K562 (cell line): Measurements from ENCODE around the gene RFNG. TPM values are rescaled to one million over a fixed set of nuclear protein-coding genes. Genes with fewer than 3 reads are reported as not detected.

ENCODE experiments used
- ATAC-seq: fragments of 200-7000 bp; cut with Tn5 transposase; 3 replicates; pipeline ENCODE4 v1.9.1; 2020; ENCODE audit warnings: moderate library complexity
- BruUV-seq: library from RNA; stranded (reverse); fragments of 400-500 nt; replicated peaks from 2 replicates; lab custom pipeline; 2021; lab: Mats Ljungman, UMichigan
- CTCF ChIA-PET: fragments of 300-600 bp; formaldehyde crosslinking; extraction: SDS; loops from one replicate; lab custom pipeline; 2021; ENCODE audit warnings: low intra/inter-chr PET ratio; lab: Yijun Ruan, JAX
- POLR2A ChIA-PET: fragments of 300-600, 350-650 bp; sonication (Branson Sonifier 250); formaldehyde crosslinking; extraction: SDS; loops from one replicate; lab custom pipeline; 2021; ENCODE audit warnings: antibody characterized with exemption, inconsistent platforms; lab: Yijun Ruan, JAX
- DNase-seq, 4 experiments: peaks; one replicate each; pipeline versions ENCODE4 v3.0.0 to v3.0.0-alpha.2; 2011 to 2018; ENCODE audit warnings: low spot score in 3 of 4, mixed read lengths in 3 of 4; ENCODE audit errors: extremely low read depth in 1 of 4
- FAIRE-seq: peaks from 2 replicates; lab custom pipeline; 2011; peaks lifted over from hg19 to GRCh38; lab: Jason Lieb, UNC
- H2AFZ ChIP-seq: 2 replicates; pipeline ENCODE4 v1.6.0; 2011; ENCODE audit warnings: low read depth, low read length, control low read depth, inconsistent platforms
- H3K27ac ChIP-seq: fragments of 200-600 bp; 3 replicates; pipeline ENCODE4 v1.8.0; 2011; ENCODE audit warnings: low read depth, mild to moderate bottlenecking, control low read depth, inconsistent platforms, low read length, moderate library complexity, mixed read lengths; ENCODE audit errors: extremely low read depth
- H3K27me3 ChIP-seq, 2 experiments: fragments of 300-600 bp in 1 of 2; 2 replicates in 1 of 2; 3 replicates in 1 of 2; pipeline versions ENCODE4 v1.6.0 to v1.8.0; 2011; ENCODE audit warnings: inconsistent platforms in 2 of 2, low read length in 2 of 2, mild to moderate bottlenecking in 1 of 2, mixed read lengths in 1 of 2, moderate library complexity in 1 of 2; ENCODE audit not compliant: control insufficient read depth in 2 of 2, insufficient read depth in 2 of 2
- H3K36me3 ChIP-seq: fragments of 300-600 bp; 3 replicates; pipeline ENCODE4 v1.8.0; 2011; ENCODE audit warnings: mild to moderate bottlenecking, low read length, inconsistent platforms; ENCODE audit not compliant: control insufficient read depth, insufficient read depth
- H3K4me1 ChIP-seq, 2 experiments: fragments of 200-600 bp in 1 of 2; replicated peaks in 1 of 2; 2 replicates in 1 of 2; 3 replicates in 1 of 2; pipeline versions ENCODE4 v1.5.1 to v1.8.0; 2011; ENCODE audit warnings: inconsistent platforms in 2 of 2, low read length in 2 of 2, mild to moderate bottlenecking in 1 of 2, mixed read lengths in 1 of 2, moderate library complexity in 1 of 2; ENCODE audit not compliant: control insufficient read depth in 2 of 2, insufficient read depth in 2 of 2
- H3K4me2 ChIP-seq: 2 replicates; pipeline ENCODE4 v1.6.1; 2011; ENCODE audit warnings: low read length, control low read depth, inconsistent platforms, mixed read lengths; ENCODE audit not compliant: insufficient read depth
- H3K4me3 ChIP-seq: fragments of 200-600 bp; sonication (generic), shearing (Covaris generic); 2 replicates; pipeline ENCODE4 v1.5.1; 2016; ENCODE audit warnings: control low read depth, inconsistent platforms
- H3K79me2 ChIP-seq: fragments of 200-600 bp; 3 replicates; pipeline ENCODE4 v1.8.0; 2011; ENCODE audit warnings: low read length, inconsistent platforms; ENCODE audit not compliant: control insufficient read depth, insufficient read depth
- H3K9ac ChIP-seq, 2 experiments: 2 replicates each; pipeline versions ENCODE4 v1.6.0 to v1.6.1; 2011; ENCODE audit warnings: low read depth in 2 of 2, low read length in 2 of 2, control low read depth in 1 of 2, inconsistent platforms in 1 of 2, mild to moderate bottlenecking in 1 of 2, mixed read lengths in 1 of 2; ENCODE audit not compliant: insufficient read depth in 1 of 2
- H3K9me1 ChIP-seq: one replicate; pipeline ENCODE4 v1.6.0; 2011; ENCODE audit warnings: inconsistent platforms, mild to moderate bottlenecking, low read length, moderate library complexity; ENCODE audit not compliant: control insufficient read depth, insufficient read depth
- H3K9me3 ChIP-seq: replicated peaks from 2 replicates; pipeline ENCODE4 v1.5.1; 2011; ENCODE audit warnings: low read depth, low read length, inconsistent platforms; ENCODE audit not compliant: control insufficient read depth, insufficient read depth
- H4K20me1 ChIP-seq: replicated peaks from 2 replicates; pipeline ENCODE4 v1.6.1; 2011; ENCODE audit warnings: low read length, inconsistent platforms, mixed read lengths; ENCODE audit not compliant: control insufficient read depth, insufficient read depth
- HOXB6 ChIP-seq: fragments of 250-450 bp; sonication (Bioruptor Pico); IDR thresholded peaks from 2 replicates; pipeline ENCODE4 v1.5.1; 2022; ENCODE audit warnings: mild to moderate bottlenecking, borderline replicate concordance
- MTA2 ChIP-seq: fragments of 450-650 bp; IDR thresholded peaks from 2 replicates; pipeline ENCODE4 v1.6.1; 2016; ENCODE audit warnings: low read depth
- PHB ChIP-seq: fragments of 250-450 bp; sonication (Bioruptor Pico); IDR thresholded peaks from 2 replicates; pipeline ENCODE4 v1.5.0; 2021
- RBM15 ChIP-seq: fragments of 200-400 bp; formaldehyde crosslinking; IDR thresholded peaks from 2 replicates; pipeline ENCODE4 v1.6.1; 2018; ENCODE audit warnings: mild to moderate bottlenecking, low read length, moderate library complexity; ENCODE audit not compliant: insufficient read depth
- RERE ChIP-seq: sonication (generic); formaldehyde crosslinking; IDR thresholded peaks from 2 replicates; pipeline ENCODE4 v1.8.0; 2023; ENCODE audit warnings: missing genetic modification reagents, mild to moderate bottlenecking, borderline replicate concordance
- SMAD3 ChIP-seq: fragments of 450-650 bp; formaldehyde crosslinking; conservative IDR thresholded peaks from 2 replicates; pipeline ENCODE4 v1.4.0; 2020; ENCODE audit warnings: mild to moderate bottlenecking
- ZBTB1 ChIP-seq: sonication (generic); formaldehyde crosslinking; IDR thresholded peaks from 2 replicates; pipeline ENCODE4 v1.8.1; 2023; ENCODE audit warnings: missing genetic modification reagents, low read depth, mild to moderate bottlenecking, borderline replicate concordance
- ZC3H11A ChIP-seq: IDR thresholded peaks from 2 replicates; pipeline ENCODE4 v1.6.1; 2012; ENCODE audit warnings: low read depth, low read length, improper control_type of control experiment
- ZNF277 ChIP-seq: fragments of 250-450 bp; sonication (Bioruptor Pico); IDR thresholded peaks from 2 replicates; pipeline ENCODE4 v1.8.0; 2022; ENCODE audit warnings: inconsistent platforms, mild to moderate bottlenecking, moderate library complexity, borderline replicate concordance
- WGBS: fragments of 100-300 bp; shearing (Covaris generic); methylation state at CpG from one replicate; pipeline ENCODE4 v1.1.6; 2016; ENCODE audit warnings: low coverage, mixed read lengths; ENCODE audit not compliant: insufficient coverage; ENCODE audit errors: missing lambda C conversion rate; 5-methylcytosine and 5-hydroxymethylcytosine counted together
- in situ Hi-C: fragments of 300-500 bp; cut with MboI; formaldehyde crosslinking; loops from 4 replicates; pipeline ENCODE4 v1.15.0; 2018; ENCODE audit warnings: inconsistent platforms, mixed read lengths
- intact Hi-C: fragments of 100-400 bp; cut with micrococcal nuclease; formaldehyde crosslinking; loops from 2 replicates; pipeline ENCODE4 v1.14.2; 2022
- polyA plus RNA-seq, 8 experiments: library from polyadenylated mRNA; depleted of rRNA in 4 of 8; stranded (reverse) in 5 of 8; unstranded in 3 of 8; fragments of >200 nt; fragmentation: Nextera tagmentation in 2 of 8; fragmentation: Illumina TruSeq in 1 of 8; extraction: Ambion mirVana in 2 of 8; extraction: Trizol in 1 of 8; gene quantifications; 2 replicates each; pipeline versions ENCODE4 v1.2.1 to v1.2.3, GENCODE V29; 2011 to 2014; ENCODE audit warnings: inconsistent platforms in 1 of 8, missing spikeins in 1 of 8
- total RNA-seq, 7 experiments: library from RNA; depleted of rRNA in 6 of 7; stranded (reverse); fragments of >200 nt in 6 of 7; fragmentation: Illumina TruSeq in 2 of 7; extraction: Trizol in 2 of 7; gene quantifications; 2 replicates each; pipeline versions ENCODE4 v1.2.1 to v1.2.3, GENCODE V29; 2011 to 2021; ENCODE audit warnings: low replicate concordance in 1 of 7
- TF ChIP-seq, protein P1 (sequence below): sonication (generic); formaldehyde crosslinking; IDR thresholded peaks from 2 replicates; pipeline ENCODE4 v1.8.1; 2023; ENCODE audit warnings: mild to moderate bottlenecking, missing genetic modification reagents

RFNG gene
- total and polyA plus RNA-seq, 9 of the 15 experiments (the other 6 are each of a cell fraction or from before 2014, with no cell fraction given) = 0.32 to 32.8 (median 9.5) TPM

- Histone ChIP-seq H2AFZ (no peak overlapping the region), H3K79me2 (peaks cover 19% of the 10 kb centered on the region), H3K4me2 (peak overlapping the region; percentile 59), H3K27ac (no peak overlapping the region), H3K9me3 (no peaks in the 10 kb centered on the region), H3K36me3 (peaks cover 22% of the 10 kb centered on the region; the same call in 2 of the 3 replicates), H3K9me1 (no peaks in the 10 kb centered on the region), H3K27me3 (no peaks in the 10 kb centered on the region), H3K4me3 (no peak overlapping the region), H4K20me1 (no peaks in the 10 kb centered on the region), H3K9ac (peak overlapping the region in 1 of 2 experiments; percentile 88; a peak in 2 of 4 replicates), H3K4me1 (peaks cover 11 to 89% of the 10 kb centered on the region in 2 experiments)
- WGBS = 80% methylated on average over 14 of the region's 31 CpGs
- ATAC-seq (peak; percentile 1), FAIRE-seq (no peak), DNase-seq (no peak)
- CTCF ChIA-PET = interaction anchor here (0.6 to 2.4 kb wide), 3 partner anchors 12 to 124 kb away, joined by 3 to 27 read pairs (median 3); partner anchors contain the start of gene FASN
- no TSS peak for BruUV-seq
- in situ Hi-C loops (loop anchor here (5.0 kb wide), 1 partner anchor 127 kb away; no protein-coding TSS in a partner anchor), intact Hi-C loops (loop anchor here (1.0 to 10.0 kb wide), 3 partner anchors 67 to 315 kb away; partner anchors contain the start of gene FASN)
- POLR2A ChIA-PET = interaction anchor here (0.6 to 1.4 kb wide), 7 partner anchors 24 to 232 kb away, joined by 3 to 9 read pairs (median 3); no protein-coding TSS in a partner anchor
- TF ChIP-seq ZC3H11A (no peak), MTA2 (no peak), PHB (CRISPR knock-in tag) (0 out of 2 replicates have a peak, but pooled peaks have one; percentile 7), RBM15 (no peak), HOXB6 (CRISPR knock-in tag) (no peak), RERE (CRISPR knock-in tag) (no peak), SMAD3 (CRISPR knock-in tag) (no peak), ZBTB1 (no peak), ZNF277 (CRISPR knock-in tag) (no peak)
- TF ChIP-seq, protein P1, sequence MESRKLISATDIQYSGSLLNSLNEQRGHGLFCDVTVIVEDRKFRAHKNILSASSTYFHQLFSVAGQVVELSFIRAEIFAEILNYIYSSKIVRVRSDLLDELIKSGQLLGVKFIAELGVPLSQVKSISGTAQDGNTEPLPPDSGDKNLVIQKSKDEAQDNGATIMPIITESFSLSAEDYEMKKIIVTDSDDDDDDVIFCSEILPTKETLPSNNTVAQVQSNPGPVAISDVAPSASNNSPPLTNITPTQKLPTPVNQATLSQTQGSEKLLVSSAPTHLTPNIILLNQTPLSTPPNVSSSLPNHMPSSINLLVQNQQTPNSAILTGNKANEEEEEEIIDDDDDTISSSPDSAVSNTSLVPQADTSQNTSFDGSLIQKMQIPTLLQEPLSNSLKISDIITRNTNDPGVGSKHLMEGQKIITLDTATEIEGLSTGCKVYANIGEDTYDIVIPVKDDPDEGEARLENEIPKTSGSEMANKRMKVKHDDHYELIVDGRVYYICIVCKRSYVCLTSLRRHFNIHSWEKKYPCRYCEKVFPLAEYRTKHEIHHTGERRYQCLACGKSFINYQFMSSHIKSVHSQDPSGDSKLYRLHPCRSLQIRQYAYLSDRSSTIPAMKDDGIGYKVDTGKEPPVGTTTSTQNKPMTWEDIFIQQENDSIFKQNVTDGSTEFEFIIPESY (CRISPR knock-in tag) = peak; percentile 95; the same call in 1 of the 2 replicates
Observed at GRCh38 chr17:82029990-82030469, 21.6 kb downstream of the RFNG start.
